22Rv1 (cell line): ENCODE results near the gene TRERF1.

Experiments
- H3K27ac ChIP-seq: fragments of 450-650 bp; 2 replicates; pipeline ENCODE4 v1.5.1; 2017
- ZFX ChIP-seq: fragments of 450-650 bp; IDR thresholded peaks from 2 replicates; pipeline ENCODE4 v1.6.1; 2017; ENCODE audit warnings: antibody characterized with exemption, borderline replicate concordance
- TF ChIP-seq, protein P1 (sequence below): fragments of 450-650 bp; IDR thresholded peaks from 2 replicates; pipeline ENCODE4 v1.5.1; 2017; ENCODE audit warnings: mild to moderate bottlenecking

TRERF1 gene

DNA sequence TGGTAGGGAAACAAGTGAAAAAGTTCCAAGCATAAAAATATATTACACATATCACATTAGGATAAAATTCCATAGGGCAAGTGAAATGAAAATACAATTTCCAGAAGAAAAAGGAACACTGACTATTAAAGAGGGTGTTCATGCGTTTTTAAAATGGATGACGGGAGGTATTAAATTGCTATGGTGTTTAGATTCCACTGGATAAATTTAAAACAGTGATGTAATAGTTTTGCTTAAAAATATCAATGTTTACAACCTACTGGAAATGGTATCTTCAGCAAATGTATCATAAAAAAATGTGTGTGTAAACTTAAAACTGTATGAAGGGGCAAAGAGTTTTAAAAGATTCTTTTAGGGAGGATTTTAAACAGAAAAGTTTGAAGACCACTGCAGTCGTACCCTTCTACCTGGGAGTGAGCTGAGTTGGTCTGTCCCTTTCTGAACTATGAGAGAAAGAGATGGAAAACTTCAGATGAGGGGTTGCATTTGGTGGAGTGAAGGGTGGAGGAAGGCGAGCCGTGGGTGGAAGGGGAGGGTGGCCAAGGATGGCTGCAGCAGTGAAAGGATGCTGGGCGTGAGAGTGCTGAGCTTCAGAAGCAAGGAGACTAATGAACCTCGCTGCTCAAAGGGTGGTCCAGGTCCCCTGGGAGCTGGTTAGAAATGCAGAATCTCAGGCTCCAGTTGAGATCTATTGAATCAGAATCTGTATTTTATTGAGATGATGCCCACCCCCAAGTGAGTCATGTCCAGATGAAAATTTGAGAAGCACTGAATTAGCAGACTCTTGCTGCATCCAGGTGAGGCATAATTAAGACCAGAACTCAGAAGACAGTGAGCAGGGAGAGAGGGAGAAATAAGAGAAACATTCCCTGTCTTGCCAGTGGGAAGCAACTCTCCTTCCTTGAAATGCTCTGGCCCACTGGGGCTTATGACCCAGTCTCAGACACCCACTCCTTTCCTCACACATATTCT is 179.6 kb downstream of the TRERF1 start:
- TF ChIP-seq, protein P1, sequence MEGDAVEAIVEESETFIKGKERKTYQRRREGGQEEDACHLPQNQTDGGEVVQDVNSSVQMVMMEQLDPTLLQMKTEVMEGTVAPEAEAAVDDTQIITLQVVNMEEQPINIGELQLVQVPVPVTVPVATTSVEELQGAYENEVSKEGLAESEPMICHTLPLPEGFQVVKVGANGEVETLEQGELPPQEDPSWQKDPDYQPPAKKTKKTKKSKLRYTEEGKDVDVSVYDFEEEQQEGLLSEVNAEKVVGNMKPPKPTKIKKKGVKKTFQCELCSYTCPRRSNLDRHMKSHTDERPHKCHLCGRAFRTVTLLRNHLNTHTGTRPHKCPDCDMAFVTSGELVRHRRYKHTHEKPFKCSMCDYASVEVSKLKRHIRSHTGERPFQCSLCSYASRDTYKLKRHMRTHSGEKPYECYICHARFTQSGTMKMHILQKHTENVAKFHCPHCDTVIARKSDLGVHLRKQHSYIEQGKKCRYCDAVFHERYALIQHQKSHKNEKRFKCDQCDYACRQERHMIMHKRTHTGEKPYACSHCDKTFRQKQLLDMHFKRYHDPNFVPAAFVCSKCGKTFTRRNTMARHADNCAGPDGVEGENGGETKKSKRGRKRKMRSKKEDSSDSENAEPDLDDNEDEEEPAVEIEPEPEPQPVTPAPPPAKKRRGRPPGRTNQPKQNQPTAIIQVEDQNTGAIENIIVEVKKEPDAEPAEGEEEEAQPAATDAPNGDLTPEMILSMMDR, result no peak
- no peak for TF ChIP-seq ZFX
- no peak overlapping the region for H3K27ac ChIP-seq

DNA sequence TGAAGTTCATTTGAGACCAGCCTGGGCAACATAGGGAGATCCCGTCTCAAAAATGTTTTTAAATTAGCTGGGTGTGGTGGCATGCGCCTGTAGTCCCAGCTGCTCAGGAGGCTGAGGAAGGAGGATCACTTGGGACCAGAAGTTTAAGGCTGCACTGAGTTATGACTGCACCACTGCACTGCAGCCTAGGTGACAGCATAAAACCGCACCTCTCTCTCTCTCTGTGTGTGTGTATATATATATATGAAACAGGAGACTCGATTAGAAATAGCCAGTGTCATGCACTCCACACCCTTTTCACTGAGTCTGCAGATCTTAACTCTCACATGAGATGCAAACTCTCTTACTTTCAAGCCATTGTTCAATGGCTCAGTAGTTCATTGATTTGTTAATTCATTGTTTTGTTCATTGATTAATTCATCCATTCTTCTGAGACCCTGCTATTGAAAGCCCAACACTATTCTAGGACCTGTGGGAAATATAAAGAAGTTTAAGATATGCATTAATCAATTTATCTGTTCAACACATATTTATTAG is 181.7 kb downstream of the TRERF1 start:
- no peak overlapping the region for H3K27ac ChIP-seq
- TF ChIP-seq, protein P1, result no peak
- TF ChIP-seq ZFX, result no peak

DNA sequence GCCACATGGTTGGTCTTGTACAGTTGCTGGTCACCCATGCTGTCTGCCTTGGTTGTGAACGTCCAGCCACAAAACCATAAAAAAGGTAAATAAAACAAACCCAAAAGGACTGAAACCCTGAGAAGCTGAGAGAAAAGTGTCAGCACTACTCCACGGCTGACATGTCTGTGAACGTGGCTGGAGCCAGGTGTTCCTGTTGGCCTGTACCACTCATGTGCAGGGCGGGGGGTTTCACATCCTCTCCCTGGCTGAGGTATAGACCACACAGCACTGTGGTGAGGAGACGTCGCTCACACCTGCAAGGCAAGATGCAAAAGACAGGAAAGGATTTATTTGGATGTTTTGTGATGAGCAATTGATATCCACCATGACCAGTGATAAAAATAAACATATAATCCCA is 182.2 kb downstream of the TRERF1 start:
- TF ChIP-seq, protein P1, result no peak
- no peak for TF ChIP-seq ZFX
- H3K27ac ChIP-seq, result no peak overlapping the region

DNA sequence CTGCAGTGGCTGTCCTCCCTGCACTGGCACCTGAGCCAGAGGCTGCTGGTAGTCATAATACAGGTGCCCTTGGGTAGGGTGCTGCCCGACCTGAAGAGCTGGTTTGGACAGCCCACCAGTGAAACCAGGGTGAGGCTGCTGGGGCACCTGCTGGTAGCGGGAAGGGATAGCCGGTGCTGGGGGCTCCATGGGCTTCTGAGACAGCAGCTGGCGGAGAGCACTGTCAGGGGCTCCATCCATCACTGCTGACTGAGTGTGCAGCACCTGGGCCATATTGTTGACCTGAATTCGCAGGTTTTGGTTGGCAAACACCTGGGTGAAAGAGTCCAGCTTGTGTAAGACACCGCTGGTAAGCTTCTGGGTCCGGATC is 182.9 kb downstream of the TRERF1 start:
- TF ChIP-seq, protein P1, result no peak
- TF ChIP-seq ZFX, result no peak
- no peak overlapping the region for H3K27ac ChIP-seq

DNA sequence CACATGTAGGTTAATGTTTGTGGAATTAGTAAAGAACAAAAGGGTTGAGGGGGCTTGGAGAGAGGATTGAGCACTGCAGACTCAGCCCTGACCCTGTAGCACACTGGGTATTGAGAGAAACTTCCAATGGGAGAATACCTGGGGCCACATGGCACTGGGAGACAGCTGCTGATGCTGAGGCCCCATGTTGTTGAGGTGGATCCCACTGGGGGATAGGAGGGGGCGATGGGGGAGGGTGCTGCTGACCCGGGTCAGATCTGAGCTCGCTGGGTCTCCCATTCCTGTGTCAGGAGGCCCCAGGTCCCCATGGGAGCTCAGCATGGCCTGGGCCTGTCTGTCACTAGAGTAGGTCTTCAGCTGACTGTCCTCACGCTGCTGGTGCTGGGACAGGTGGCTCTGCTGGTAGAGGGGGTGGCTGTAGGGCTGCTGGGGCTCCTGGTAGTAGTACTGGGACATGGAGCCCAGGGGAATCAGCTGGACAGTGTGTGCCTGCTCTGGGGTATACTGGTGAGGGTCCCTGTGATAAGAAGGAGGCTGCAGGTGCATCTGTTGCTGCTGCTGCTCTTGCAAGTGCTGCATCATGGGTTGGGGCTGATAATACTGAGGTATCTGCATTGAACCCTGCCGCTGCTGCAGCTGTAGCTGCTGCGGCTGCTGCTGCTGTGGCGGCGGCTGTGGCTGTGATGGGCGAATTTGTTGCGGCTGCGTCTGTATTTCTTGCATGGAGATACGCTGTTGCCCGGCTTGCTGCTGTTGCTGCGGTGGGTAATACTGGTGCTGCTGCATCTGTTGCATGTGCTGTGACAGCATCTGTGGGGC is 183.5 kb downstream of the TRERF1 start:
- TF ChIP-seq ZFX, result no peak
- TF ChIP-seq, protein P1, result no peak

DNA sequence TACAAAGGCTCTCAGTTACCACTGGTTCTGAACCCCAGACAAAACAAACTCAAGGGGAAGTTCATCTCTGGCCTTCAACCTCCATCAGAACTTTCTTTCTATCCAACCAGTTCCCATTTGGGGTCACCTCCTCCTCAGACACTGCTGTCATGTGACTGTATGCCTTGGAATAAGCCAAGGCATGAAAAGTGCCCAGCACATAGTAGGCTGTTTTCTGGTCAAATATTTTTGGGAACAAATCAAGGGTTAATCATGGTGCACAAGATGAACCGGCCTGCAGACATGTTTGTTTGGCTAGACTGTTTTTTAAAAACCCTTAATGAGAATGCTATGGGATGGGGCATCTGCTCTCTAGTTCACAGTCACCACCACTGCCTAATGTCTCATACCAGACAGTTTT is 185.2 kb downstream of the TRERF1 start:
- no peak overlapping the region for H3K27ac ChIP-seq
- no peak for TF ChIP-seq ZFX
- TF ChIP-seq, protein P1, result no peak

More for the DNA sequence above, 183.5 kb downstream of the TRERF1 start:
- no peak overlapping the region for H3K27ac ChIP-seq
